NCI-H446 treated with DMSO at 0.1 percent for 48 hours (cell line): ENCODE results near the gene PAK5.

ENCODE experiments used
- DNase-seq: peaks from one replicate; lab custom pipeline; 2025; lab: John Stamatoyannopoulos, UW

The PAK5 gene

DNA sequence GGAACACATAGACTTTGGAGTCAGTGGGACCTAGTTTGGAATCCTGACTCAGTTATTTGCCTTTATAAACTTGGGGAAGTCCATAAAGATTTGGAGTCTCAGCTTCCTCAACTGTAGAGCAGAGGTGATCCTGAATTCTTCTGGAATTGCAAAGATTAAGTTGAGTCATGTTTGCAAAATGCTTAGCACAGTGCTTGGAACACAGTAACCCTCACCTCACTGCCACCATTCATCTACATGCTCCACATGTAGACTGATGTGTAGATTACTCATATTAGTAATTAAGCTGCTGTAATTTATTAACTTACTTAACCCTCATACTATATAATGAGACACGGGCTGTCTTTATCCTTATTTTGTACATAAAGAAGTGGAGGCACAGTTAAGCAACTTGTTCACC is 263.0 kb downstream of the PAK5 start:
- DNase-seq: no peak

DNA sequence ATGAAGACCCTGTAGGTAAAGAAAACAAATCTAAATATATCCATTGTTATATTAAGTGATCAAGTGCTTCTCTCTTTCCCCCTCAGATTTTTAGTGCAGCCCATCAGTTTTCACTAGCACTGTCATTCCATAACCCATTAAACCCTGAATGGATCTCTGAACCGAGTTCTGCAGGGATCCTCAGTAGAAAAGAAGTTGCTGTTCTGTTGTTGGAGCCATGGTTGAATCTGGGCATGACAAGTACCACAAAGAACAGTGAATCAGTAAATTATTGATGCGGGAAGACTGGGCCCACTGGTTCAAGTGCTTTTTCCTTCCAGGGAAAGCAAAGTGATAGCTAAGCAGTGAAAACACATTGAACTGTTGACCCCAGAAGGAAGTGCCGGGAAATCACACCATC is 264.1 kb downstream of the PAK5 start:
- no peak for DNase-seq

DNA sequence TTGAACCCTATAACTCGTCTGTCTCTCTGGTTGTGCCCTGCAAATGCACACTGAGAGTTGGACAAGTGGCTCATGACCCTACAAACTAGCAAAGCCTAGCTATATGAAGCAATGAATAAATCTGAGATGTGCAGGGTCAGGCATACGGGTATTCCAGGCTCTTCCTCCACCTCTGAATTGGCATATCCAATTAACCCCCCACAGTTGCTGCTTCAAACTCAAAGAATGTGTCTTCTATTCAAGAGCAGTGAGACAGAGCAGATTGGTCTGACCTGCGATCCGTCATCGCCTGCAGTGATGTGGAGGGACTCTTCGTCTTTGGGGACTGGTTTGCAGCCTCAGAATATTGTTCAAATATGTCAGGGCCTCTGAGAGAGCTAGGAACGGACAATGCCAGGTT is 264.7 kb downstream of the PAK5 start:
- peak; percentile 67 for DNase-seq

DNA sequence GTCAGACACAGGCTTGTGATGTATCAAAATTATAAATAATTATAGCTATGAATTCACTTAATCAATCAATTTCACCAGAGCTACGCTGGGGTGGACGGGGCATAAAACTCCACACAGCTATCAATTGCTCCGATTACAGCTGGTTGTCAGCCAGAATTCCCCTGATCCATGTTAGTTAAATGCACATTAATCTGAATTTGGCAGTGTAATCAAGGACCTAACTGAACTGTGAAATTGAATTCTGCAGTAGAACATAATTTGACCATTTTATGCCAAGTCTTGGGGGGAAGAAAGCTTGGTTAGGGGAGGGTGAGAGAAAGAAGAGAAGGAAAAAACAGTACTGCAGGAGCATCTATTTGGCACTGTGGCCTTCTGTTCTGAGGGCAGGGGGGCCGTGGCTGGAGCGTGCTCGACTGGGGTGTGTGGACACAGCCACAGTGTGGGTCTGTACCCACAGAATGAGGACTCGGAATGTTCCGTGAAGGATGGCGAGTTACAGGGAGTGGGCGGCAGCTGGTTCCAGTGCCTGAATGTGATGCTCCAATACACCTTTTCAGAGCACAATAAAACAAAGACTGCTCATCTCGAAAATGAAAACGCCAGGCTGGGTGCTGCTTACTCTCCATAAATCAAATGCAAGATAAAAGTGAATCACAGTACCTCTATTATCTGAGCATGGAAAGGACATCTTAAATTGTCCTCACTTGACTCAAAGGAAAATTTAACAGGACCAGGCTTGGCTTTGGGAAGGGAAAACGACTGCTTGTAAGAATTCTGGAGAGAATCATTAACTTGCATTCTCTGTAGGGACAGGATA is 265.3 kb downstream of the PAK5 start:
- DNase-seq: peak; percentile 91

DNA sequence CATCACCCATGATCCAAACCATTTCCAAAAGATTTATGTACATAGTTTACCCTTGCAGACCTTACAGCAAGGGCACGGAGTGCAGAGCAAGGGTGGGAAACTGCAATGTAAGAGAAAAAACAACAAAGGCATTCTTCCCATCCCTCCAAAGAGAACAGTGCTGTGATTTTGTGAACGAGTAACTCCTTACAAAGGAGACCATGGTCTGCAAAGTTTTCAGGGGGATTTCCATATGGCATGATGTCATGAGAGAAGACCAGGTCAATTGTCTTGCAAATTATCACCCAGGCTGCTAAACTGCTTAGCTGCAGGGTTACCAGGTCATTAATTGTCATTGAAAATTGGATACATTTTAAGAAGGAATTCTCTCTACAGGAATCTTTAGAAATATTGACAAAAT is 266.2 kb downstream of the PAK5 start:
- no peak for DNase-seq

DNA sequence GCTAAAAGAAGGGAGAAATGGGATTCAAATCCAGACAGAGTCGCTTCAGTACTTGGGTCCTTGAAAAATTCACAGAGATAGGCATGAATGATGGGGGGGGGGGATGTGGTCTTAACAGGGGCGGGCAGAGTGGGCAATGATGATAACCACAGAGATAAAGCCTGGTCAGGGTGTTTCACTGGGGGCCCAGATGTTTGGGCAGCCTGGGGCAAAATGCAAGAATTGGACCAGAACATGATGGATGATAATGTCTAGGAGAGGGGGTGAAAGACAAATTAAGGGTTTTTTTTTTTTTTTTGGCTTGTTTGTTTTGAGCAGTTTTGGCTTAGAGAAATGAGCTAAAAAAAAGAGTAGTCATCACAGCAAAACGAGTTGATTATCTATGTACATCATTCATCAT is 267.1 kb downstream of the PAK5 start:
- DNase-seq: no peak

DNA sequence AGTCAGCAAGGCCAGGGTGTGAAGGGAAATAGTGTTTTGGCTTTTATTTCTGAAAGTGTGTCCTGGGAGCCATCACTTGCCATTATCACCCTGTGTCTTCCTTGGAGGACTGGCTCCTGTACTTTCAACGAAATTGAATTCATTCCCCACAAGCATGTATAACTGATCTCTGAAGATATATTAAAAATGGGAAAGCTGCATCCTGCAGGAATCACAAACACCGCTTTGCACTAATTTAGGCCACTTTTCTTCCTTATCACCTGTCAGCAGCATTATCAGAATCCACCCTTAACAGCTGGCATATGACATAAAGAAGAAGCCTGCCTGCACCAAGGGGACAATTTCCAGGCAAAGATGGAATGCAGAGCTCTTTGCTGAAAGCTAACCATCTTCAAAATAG is 268.3 kb downstream of the PAK5 start:
- no peak for DNase-seq

DNA sequence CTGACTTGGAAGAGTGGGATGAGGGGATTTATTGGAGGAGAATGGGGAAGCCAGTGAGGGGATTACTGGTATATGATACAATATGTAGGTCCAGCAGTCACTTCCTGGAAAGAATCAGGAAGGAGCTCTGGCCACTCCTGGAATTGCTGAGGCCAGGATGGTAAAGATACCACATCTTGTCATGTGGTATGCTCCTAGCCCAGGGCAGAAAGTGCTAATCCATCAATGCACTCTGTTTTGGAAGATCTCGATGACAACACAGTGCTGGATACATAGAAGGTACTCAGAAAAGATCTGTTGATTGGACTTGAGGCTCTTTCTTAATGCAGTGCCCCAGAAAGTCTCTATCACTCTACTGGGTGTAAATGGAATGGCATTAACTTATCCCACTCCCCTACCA is 271.9 kb downstream of the PAK5 start:
- DNase-seq: no peak

DNA sequence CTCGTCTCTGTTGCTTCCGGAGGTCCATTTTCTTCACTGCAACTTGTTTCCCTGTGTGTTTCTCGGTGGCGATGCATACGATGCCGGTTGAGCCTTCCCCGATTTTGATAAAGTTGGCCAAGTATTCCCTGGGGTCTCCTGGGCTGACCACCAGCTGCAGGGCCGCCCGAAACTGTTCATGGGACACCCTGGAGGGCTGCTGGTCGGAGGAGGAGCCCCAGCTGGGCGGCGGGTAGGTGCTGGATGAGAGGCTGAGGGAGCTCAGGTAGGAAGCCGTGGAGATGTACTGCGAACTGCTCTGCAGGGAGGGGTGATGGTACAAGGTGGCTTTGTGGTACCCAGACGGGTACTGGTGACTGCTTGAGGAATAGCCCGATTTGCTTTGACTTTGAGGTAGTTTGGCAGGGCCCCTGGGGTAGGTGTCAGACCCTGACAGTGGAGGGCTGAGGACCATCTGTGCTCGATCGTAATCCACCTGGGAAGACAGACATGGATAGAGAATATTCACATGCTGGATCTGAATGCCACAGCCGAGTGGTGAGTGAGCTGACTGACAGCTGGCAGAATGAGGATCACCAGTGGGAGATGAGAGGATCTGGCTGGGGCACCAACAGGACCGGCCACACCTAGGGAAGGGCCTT is 272.8 kb downstream of the PAK5 start:
- DNase-seq: no peak

DNA sequence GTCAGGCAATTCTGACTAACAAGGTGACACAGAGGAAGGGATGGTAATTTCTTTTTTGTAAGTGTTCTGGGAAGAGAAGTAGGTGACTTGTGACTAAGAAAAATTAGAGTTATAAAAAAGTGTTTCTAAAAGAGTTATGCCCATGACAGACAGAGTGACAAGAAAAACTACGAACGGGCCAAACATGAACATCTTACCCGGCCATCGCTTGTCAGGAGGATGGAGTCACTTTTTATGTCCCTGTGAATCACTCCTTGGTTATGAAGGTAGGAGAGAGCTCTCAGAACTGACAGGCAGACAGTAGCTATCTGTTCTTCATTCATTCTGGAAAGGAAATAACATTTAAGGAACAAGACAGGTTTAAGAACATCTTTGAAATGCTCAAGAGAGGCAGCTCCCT is 281.5 kb downstream of the PAK5 start:
- DNase-seq: no peak

DNA sequence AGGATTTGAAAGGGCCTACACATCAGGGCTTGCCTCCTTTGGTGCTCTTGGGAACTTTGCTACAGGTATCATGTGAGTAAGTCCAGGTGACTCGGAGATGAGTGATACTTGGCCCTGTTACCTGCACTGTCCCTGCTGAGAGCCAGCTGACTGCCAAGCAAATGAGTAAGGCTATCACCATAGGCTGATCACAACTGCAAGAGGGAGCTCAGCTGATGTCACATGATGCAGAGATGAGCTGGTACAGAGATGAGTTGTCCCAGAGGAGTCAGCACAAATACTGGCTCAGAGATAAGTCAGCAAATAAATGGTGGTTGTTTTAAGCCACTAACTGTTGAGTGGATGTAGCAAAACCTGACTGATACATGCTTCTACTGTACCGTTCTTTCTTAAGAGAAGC is 283.1 kb downstream of the PAK5 start:
- DNase-seq: no peak

DNA sequence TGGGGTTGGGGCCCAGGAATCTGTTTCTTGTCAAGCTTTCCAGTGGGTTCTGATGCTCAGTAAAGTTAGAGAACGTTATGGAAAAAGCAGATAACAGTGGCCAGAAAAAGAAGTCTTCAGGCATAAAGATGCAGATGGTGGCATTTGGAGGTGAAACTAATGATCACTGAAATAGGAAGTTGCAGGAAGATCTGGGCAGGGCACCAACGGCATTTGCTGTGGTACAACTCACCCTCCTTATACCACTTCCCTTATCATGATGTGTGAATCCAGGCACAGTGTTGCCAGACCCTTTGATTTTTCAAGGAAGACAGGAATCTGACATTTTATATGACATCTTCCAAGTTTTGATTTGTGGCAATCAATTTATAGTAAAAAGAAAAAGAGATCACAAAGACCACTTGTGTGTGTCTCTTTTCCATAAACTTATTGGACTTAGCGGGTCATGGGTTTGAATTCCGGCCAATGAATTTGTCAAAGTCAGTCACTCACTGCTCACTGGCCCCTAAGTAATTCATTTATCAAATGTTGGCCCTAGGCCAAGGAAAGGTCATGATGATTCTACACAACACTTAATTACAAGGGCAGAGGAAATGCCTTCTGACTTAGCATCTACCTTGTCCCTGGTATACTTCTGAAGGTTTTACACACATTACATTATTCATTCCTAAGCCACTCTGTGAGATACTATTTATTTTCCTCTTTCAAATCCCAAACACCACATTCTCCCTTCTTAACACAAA is 286.9 kb downstream of the PAK5 start:
- no peak for DNase-seq

DNA sequence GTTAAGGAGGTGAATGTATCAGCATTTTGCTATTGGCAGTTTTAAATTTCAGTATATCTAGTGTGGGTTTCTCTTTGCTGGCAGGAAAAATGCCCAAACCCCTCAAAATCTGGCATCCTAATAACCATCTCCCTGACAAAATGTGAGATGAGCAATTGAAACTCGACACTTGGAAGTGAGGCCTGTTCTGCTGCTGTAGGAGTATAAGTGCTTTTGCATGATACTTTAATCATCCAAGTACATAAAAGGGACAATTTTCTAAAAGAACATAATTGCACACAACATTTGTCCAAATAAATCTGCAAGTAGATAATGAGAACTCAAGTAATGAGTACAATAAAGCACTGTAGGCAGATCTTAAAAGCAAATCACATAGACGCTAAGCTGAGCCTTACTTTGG is 288.0 kb downstream of the PAK5 start:
- no peak for DNase-seq

DNA sequence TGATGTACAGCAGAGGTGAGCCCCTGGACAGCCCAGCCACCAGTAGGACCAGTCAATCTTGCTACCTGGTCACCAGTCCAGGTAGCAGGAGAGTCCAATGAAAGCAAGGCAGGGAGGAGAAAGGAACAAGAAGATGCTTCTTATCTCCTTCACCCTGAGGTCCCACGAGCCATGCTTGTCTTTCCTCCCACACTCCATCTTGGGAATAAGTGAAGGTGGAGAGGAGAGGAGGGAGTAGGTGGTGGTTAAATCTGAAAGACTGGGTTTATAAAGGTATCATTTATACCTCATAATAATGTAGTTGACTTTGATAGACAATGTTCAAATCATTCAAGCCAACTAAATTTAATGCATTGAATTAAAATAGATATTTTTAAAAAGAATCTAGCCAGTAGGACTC is 288.6 kb downstream of the PAK5 start:
- no peak for DNase-seq

DNA sequence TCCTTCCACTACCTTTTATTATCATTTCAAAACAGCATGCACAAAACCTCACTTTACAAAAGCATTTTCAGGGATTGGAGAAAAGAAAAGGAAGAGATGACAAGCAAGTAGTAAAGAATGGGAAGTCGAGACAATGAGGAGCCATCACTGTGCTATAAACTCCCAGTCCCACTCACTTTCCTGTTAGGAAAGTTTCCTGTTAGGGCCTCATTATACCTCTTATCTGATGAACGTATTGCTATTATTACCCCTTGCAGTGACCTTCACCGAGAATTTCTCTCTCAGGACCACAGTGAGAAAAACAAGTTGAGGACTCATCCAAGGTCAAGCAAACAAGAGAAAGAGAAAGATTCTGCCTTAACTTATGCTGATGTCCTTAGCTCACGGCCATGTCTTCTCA is 295.7 kb downstream of the PAK5 start:
- DNase-seq: no peak

DNA sequence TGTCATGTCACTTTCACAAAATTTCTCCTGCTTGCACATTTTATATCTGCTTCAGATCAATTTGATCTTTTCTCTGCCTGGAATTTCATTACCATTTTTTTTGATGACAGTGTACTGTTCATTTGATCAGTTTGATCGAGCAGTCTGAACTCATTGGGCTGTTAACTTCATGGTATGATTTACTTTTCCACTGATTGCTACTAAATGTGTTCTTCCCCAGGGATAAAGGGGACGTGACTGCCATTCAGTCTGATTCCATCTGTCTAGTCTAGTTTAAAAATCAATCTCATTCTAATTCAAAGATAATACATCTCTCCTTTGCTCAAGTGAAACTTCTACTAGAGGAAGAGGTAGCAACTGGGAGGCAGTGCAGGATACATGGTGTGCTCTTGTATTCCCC is 303.4 kb downstream of the PAK5 start:
- no peak for DNase-seq

DNA sequence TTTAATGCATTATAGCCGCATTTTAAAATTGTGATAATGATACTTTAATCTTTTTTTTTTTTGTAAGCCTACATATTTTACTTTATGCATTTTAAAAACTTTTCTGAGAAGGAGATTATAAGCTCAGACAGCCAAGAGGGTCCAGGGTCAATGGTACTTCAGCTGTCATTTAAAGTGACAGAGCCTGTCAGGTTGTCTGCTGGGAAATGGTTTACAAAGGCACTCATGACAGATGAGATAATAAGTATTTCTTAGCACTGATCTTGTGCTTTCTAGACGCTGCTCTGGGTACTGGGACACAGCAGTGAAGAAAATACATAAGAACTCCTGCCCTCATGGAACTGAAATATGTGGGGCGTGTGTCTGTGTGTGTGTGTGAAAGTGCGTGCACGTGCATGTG is 304.9 kb downstream of the PAK5 start:
- no peak for DNase-seq

DNA sequence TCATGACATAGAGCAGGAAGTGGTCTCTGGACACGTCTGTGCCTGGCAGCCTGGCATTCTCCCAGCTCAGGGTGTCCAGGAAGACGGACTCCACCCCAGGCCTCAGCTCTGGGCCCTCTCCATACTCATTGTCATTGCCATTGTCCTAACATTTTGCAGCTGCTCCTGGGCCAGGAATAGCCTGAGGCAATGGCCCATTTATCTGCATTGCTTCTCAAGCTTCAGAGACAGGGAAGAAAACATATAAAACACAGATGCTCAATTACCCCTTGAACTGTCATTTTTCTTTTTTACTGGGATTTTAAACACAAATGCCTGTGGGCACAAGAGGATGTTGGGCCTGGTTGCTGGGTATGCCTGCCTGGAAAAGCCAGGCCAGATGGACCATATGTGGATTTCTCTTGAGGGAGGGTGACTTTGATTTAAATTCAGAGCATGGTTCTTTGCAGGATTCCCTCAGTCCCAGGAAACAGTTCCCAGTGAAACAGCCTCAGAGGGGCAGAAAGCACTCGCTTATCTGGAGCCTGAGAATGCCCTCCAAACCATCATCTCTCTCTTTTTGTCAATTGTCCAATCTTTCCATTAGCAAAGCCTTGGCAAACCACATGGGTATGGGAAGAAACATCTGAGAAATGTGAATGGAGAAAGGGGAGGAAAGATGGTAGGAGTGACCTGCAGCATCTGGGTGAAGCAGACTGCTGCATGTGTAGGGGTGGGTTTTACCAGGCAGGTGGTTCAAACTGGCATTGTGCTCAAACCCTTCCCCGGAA is 306.6 kb downstream of the PAK5 start:
- no peak for DNase-seq

DNA sequence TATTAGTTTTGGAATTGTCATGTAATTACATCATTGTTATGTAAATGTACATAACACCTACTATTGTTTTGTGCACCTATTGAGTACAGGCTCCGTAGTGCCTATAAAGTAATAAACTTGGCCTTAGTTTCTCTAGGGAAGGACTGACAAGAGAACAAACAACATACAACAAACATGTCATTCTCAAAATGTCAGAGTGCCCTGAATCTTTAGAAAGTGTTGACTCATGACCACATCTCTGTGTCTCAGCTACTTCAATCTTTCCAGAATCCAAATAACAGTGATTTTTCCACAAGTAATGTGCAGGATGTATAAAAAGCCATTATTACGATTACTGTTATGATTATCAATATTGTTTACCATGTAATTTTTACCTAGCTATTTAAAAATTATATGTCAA is 307.3 kb downstream of the PAK5 start:
- DNase-seq: no peak

DNA sequence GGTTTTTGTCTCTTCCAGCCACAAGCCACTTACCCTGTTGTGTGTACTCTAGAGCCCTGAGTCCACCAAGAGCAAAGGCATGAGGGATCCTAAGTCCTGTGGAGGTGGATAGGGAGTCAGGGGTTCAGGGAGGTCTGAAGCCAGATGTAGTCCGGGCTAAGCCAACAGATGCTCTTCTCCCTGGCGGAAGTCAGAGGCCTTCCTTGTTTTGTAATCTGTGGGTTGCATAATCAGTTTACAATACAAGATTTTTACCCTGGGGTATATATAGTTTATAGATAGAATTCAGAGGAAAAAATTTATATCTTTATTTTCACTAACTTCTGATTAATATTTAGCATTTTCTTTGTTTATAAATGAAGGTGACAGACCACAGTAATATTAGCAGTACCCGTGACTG is 315.2 kb downstream of the PAK5 start:
- no peak for DNase-seq

DNA sequence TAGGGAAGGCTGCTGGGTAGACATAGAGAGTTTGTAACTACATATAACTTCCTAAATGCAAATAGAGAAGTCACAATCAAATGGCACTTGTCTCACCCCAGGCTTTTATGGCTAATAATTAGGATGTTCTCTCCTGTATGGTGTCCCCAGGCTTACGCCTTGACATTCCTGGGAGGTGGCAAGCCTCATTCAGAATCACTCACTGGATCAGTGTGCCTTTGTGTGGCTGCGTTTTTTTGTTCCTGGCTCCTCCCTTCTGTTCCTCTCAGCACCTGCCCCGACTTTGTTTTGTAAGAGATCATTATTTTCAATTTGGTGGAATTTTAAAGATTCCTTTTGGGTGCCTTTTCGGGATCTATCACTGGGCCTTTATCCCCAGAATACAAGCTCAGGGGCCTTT is 318.8 kb downstream of the PAK5 start:
- no peak for DNase-seq

DNA sequence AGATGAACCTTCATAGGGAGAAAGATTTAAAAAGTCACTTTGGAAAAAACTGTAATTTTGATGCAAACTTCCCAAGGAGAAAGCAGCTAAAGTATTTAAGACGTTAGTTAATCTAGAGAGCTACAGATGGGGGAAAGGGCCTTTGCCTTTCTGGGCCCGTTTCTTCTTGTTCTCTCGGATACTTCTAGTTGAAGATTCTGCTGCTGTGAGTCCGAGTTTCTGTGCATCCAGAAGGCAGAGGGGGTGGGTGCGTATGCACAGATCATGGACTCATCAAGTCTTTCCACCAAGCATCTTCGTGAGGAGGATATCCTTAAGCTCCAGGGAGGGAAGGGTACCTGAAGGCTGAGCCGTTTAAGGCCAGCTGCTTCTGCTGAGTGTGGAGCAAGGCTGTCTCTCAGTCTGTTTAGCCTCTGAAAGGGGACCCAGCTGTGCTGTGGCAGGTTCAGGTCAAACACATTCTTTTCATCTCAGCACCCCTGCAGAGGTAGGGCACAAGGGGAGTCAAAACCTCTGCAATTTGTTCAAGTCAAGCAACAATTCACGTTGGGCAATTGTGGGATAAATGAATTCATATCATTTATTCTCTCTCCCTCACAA is 320.2 kb downstream of the PAK5 start:
- DNase-seq: no peak
